PFSK-1 (cell line): Measurements from ENCODE around the gene UGT1A10.

ENCODE experiments used
- FOXP2 ChIP-seq: optimal IDR thresholded peaks from 2 replicates; pipeline ENCODE3; 2011; ENCODE audit warnings: borderline replicate concordance, control low read depth, inconsistent platforms; ENCODE audit not compliant: insufficient read depth; ENCODE audit errors: extremely low read length, extremely low read depth
- POLR2AphosphoS5 ChIP-seq: IDR thresholded peaks from 2 replicates; pipeline ENCODE4 v1.6.1; 2012; ENCODE audit warnings: low read depth, mild to moderate bottlenecking, control low read depth, low read length, moderate library complexity
- SIN3A ChIP-seq: IDR thresholded peaks from 2 replicates; pipeline ENCODE4 v1.6.1; 2012; ENCODE audit warnings: mild to moderate bottlenecking, low read length, moderate library complexity, borderline replicate concordance; ENCODE audit not compliant: insufficient read depth
- TAF1 ChIP-seq: IDR thresholded peaks from 2 replicates; pipeline ENCODE4 v1.6.1; 2012; ENCODE audit warnings: low read length, control low read depth, borderline replicate concordance; ENCODE audit not compliant: insufficient read depth
- TF ChIP-seq, protein P1 (sequence below), 2 experiments: IDR thresholded peaks; 2 replicates each; pipeline versions ENCODE4 v1.6.1 to v1.8.0; 2011 to 2012; ENCODE audit warnings: low read depth in 2 of 2, low read length in 2 of 2, control low read depth in 1 of 2, inconsistent platforms in 1 of 2, mild to moderate bottlenecking in 1 of 2, moderate library complexity in 1 of 2; ENCODE audit not compliant: insufficient read depth in 1 of 2

Gene UGT1A10

DNA sequence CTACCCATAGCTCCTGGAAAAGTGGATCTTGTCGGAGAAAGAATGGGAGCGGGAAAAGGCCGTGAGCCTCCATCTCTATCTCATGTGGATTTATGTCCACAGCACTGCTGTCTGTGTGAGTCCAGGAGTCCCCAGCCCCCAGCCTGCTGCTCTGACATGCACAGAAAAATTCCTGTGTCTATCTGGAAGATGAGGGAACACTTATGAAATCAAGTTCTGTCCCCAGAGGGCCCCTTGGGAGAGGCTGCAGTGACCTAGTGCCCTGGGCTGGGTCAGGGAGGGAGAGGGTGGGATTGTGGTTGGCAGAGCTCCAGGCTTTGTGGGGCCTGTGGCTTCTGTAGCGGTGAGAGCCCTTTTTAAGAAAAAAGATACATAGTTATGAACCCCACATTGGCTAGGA lies 180.5 kb downstream of the UGT1A10 start:
- TF ChIP-seq, protein P1, sequence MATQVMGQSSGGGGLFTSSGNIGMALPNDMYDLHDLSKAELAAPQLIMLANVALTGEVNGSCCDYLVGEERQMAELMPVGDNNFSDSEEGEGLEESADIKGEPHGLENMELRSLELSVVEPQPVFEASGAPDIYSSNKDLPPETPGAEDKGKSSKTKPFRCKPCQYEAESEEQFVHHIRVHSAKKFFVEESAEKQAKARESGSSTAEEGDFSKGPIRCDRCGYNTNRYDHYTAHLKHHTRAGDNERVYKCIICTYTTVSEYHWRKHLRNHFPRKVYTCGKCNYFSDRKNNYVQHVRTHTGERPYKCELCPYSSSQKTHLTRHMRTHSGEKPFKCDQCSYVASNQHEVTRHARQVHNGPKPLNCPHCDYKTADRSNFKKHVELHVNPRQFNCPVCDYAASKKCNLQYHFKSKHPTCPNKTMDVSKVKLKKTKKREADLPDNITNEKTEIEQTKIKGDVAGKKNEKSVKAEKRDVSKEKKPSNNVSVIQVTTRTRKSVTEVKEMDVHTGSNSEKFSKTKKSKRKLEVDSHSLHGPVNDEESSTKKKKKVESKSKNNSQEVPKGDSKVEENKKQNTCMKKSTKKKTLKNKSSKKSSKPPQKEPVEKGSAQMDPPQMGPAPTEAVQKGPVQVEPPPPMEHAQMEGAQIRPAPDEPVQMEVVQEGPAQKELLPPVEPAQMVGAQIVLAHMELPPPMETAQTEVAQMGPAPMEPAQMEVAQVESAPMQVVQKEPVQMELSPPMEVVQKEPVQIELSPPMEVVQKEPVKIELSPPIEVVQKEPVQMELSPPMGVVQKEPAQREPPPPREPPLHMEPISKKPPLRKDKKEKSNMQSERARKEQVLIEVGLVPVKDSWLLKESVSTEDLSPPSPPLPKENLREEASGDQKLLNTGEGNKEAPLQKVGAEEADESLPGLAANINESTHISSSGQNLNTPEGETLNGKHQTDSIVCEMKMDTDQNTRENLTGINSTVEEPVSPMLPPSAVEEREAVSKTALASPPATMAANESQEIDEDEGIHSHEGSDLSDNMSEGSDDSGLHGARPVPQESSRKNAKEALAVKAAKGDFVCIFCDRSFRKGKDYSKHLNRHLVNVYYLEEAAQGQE (IDR thresholded peaks at IDR 0.05; ENCODE audit: insufficient read depth in 1 of 2, low read depth in 2 of 2, low read length in 2 of 2) = no peak
- TF ChIP-seq POLR2AphosphoS5 (no peak), SIN3A (no peak), FOXP2 (no peak), TAF1 (no peak)

DNA sequence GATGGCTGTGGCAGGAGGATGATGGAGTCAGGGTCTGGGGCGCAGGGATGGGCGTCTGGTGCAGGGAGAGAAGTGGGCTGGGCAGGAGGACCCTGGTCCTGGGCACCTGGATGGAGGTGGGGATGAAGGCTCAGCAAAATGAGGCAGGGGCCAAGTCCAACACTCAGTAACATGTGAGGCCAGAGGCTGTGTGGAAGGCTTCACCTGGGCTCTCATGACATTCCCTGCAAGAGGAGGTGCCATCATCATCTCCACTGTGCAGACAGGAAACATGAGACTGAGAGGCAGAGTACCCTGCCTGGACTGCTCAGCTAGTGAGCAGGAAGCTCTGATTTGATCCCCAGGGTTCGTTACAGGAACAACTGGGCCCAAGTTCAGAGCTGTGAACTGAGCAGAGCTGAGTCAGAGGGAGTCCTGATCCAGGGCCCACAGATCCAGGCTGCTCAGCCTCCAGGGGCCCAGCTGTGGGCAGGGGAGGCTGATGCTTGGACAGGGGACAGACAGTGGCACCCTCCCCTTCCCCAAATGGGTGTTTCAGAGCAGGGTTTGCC lies 181.2 kb downstream of the UGT1A10 start:
- no peak for TF ChIP-seq SIN3A
- TF ChIP-seq POLR2AphosphoS5 = no peak
- TF ChIP-seq, protein P1 (IDR thresholded peaks at IDR 0.05; ENCODE audit: insufficient read depth in 1 of 2, low read depth in 2 of 2, low read length in 2 of 2) = no peak
- TF ChIP-seq FOXP2 = no peak
- TF ChIP-seq TAF1 = no peak

DNA sequence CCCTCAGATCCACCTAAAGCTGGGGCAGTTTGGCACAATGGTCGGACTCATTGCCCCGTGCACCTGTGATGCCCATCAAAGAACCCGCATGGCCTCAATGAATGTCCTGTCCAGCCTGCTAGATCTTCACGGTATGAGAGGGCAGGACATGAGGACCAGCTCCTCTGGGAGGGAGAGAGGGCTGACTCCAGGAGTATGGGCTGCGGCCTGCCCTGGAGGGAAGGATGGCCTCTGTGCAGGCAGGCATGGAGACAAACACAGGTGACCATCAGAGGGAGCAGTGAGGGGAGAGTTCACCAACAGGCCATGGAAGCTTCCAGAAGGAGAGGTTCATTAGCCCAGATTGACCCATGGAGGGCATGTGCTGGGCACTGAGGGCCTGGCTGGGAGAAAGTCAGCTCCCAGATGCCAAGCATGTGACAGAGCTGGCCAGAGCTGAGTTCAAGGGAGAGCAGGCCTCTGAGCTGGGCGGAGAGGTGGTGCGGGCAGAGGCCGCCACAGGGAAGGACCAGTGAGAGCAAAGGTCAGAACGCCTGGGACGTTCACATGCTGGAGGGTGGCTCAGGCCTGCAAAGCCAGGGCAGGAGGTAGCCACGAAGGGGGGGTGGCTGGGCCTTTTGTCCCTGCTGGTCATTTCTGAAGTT lies 181.9 kb downstream of the UGT1A10 start:
- TF ChIP-seq FOXP2 = no peak
- no peak for TF ChIP-seq POLR2AphosphoS5
- TF ChIP-seq SIN3A = no peak
- TF ChIP-seq TAF1 = no peak
- TF ChIP-seq, protein P1 (IDR thresholded peaks at IDR 0.05; ENCODE audit: insufficient read depth in 1 of 2, low read depth in 2 of 2, low read length in 2 of 2) = no peak

DNA sequence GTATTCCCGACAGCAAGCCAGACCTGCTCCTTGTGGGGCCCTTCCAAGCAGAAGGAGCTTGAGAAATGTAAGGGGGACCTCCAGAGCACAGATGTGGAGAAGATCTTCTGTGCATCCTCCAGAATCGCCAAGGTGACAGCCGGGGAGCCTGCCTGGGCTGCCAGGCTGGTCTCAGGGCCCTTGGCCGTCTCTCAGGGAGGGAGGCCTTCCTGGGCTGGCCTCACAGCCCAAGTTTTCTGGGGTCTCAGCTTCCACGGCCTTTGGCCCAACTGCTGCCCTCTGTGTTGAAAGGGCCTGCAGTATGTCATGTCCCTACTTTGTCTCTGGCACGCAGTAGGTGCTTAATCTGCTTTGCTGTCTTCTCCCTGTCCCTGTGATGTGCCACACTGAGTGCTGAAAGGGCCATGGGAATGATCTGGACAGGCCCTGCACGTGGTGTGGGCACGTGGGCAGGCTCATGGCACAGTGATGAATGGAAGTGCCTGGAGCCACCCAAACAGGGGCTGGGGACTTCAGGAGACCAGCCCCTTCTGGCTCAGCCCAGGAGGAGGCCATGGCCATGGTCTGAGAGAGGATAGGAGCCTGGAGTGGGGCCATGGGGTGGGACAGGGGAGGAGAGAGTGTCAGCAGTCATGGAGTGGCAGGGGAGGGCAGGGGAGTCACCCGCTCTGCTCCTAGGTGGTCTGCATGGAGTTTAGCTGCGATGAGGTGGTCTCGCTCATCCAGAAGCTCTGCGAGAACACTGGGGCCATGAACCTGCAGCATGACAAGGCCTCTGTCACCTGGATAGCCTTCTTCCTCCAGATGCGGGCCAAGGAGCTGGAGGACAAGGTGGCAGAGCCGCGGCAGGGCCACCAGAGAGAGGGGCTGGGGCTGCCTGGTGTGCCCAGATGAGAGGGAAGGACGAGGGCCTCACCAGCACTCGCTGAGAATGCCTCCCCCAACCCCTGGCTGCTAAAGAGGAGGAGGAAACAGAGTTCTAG lies 182.7 kb downstream of the UGT1A10 start:
- TF ChIP-seq POLR2AphosphoS5 (no peak), TAF1 (no peak), SIN3A (no peak), FOXP2 (no peak)
- TF ChIP-seq, protein P1 (IDR thresholded peaks at IDR 0.05; ENCODE audit: insufficient read depth in 1 of 2, low read depth in 2 of 2, low read length in 2 of 2) = no peak
